ENCODE measurements around the gene CD81.

Gene CD81

GRCh38 chr11:2421226-2421994, 44.3 kb downstream of the CD81 start:
- no peak for DNase-seq (ENCODE audit: low spot score)

GRCh38 chr11:2421996-2422395, 44.9 kb downstream of the CD81 start:
- DNase-seq (ENCODE audit: low spot score): no peak

- no peak for DNase-seq (ENCODE audit: low spot score)
Observed at GRCh38 chr11:2422461-2423156, 45.5 kb downstream of the CD81 start.

- DNase-seq (ENCODE audit: low spot score): no peak
Observed at GRCh38 chr11:2423157-2424025, 46.3 kb downstream of the CD81 start.

- DNase-seq (ENCODE audit: low spot score): no peak
Observed at GRCh38 chr11:2424811-2425495, 47.8 kb downstream of the CD81 start.

GRCh38 chr11:2425506-2425905, 48.4 kb downstream of the CD81 start:
- DNase-seq (ENCODE audit: low spot score): no peak

- DNase-seq (ENCODE audit: low spot score): no peak
Observed at GRCh38 chr11:2426221-2426620, 49.1 kb downstream of the CD81 start.

- DNase-seq (ENCODE audit: low spot score): no peak
Observed at GRCh38 chr11:2426826-2427521, 49.9 kb downstream of the CD81 start.

- no peak for DNase-seq (ENCODE audit: low spot score)
Observed at GRCh38 chr11:2427721-2428321, 50.7 kb downstream of the CD81 start.

GRCh38 chr11:2428322-2428795, 51.2 kb downstream of the CD81 start:
- DNase-seq (ENCODE audit: low spot score): peak; percentile 61

- no peak for DNase-seq (ENCODE audit: low spot score)
Observed at GRCh38 chr11:2431395-2431794, 54.3 kb downstream of the CD81 start.

GRCh38 chr11:2432171-2432621, 55.1 kb downstream of the CD81 start:
- DNase-seq (ENCODE audit: low spot score): no peak

- no peak for DNase-seq (ENCODE audit: low spot score)
Observed at GRCh38 chr11:2432628-2433071, 55.5 kb downstream of the CD81 start.

GRCh38 chr11:2433106-2433925, 56.2 kb downstream of the CD81 start:
- DNase-seq (ENCODE audit: low spot score): no peak

GRCh38 chr11:2434008-2434407, 56.9 kb downstream of the CD81 start:
- DNase-seq (ENCODE audit: low spot score): no peak

GRCh38 chr11:2434506-2435255, 57.6 kb downstream of the CD81 start:
- no peak for DNase-seq (ENCODE audit: low spot score)

GRCh38 chr11:2435288-2436012, 58.3 kb downstream of the CD81 start:
- DNase-seq (ENCODE audit: low spot score): no peak

GRCh38 chr11:2436013-2436520, 59.0 kb downstream of the CD81 start:
- DNase-seq (ENCODE audit: low spot score): no peak
